HG03159 (cell line): Measurements from ENCODE around the gene PPM1K.

Experiments
- ATAC-seq: cut with Tn5 transposase; IDR thresholded peaks from one replicate; pipeline ENCODE4 v1.9.1; 2021; ENCODE audit warnings: mild to moderate bottlenecking, moderate library complexity; ENCODE audit not compliant: unreplicated experiment

The PPM1K gene

DNA sequence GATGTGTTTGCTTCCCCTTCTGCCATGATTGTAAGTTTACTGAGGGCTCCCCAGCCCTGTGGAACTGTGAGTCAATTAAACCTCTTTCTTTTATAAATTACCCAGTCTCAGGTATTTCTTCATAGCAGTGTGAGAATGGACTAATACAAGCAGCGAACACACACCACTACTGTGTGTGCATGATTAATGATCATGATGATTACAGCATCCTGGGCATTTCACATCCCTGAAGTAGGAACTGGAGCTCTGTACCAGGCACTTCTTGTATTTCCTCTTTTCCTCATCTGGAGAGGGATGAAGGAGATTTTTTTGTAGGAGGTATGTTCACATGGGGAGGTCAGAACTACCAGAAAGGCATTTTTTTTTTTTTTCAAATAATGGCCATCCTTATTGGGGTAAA is 60.8 kb downstream of the PPM1K start:
- no peak for ATAC-seq

DNA sequence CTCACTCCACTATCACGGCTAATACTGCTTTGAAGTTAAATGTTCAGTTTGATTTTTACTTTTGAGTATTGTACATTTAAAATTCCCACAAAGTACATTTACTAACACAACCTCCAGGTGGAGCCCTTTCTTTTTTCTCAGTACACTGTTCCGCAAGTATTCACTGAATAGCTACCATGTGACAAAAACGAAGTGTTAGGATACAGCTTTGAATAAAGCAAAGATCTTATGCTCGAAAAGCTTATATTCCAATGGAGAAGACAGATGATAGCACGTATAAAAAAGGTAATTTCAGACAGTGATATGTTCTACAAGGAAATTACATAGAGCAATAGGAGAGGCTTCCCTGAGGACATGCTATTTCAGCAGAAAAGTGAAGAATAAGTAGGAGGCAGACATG is 65.3 kb downstream of the PPM1K start:
- peak; percentile 84 for ATAC-seq

- no peak for ATAC-seq
Observed at GRCh38 chr4:88217169-88217568, 67.2 kb downstream of the PPM1K start.

GRCh38 chr4:88216395-88216794 is 68.0 kb downstream of the PPM1K start:
- no peak for ATAC-seq

DNA sequence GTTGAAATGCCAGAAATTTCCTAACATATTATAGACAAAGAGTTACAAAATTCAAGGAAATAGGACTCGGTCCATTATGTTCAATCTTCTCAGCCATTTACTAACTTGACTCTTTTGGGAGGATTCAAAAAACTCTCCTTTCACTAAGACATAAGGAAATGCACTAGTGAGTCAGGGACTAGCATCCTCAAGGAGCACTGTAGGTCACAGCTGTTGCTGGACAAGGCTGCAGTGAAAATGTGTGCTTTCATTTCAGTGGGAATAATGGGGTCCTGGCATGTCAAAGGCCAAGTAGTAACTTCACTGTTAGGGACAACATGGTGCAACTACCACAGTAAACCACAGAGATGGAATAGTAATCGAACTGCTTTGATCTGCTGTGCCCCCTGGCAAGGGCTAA is 69.0 kb downstream of the PPM1K start:
- no peak for ATAC-seq

DNA sequence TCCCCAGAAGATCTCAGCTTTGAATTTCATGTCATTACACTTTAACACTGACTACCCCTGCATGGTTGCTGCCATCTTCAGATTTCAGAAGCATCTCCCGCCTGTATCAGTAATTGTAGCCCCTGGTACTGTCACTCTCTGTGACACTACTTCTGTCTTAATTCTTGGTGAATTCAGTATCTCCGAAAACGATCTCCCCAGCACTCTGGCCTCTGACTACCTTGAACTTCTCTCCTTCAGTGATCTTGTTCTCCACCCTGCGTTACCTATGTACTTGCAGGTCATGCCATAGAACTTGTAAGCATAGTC is 72.2 kb downstream of the PPM1K start:
- ATAC-seq = no peak

GRCh38 chr4:88211473-88212252 is 72.7 kb downstream of the PPM1K start:
- peak; percentile 54 for ATAC-seq

GRCh38 chr4:88208156-88208555 is 76.2 kb downstream of the PPM1K start:
- no peak for ATAC-seq
